Heart left ventricle (tissue), 13 donors: ENCODE data around the gene FNDC11.

ENCODE experiments used
- POLR2A ChIP-seq, 2 donors: fragments of 450-650 bp; IDR thresholded peaks; one replicate each; pipeline ENCODE4 v1.6.1; 2017; ENCODE audit warnings: antibody characterized with exemption in 2 of 2, mild to moderate bottlenecking in 2 of 2, moderate library complexity in 2 of 2
- TF ChIP-seq, protein P1 (sequence below), 12 donors: fragments of 200-600 bp; sonication (generic) in 4 of 12; IDR thresholded peaks; one replicate each; pipeline versions ENCODE4 v1.5.0 to v1.8.0; 2018 to 2022; ENCODE audit warnings: antibody characterized with exemption in 12 of 12, mild to moderate bottlenecking in 5 of 12
- donor health status: ischemic (EF 13 %, LVEDD 7.1; RV severe dilation, severe dysfunction).
- donor health status: DM: no; HTN: yes; CAD: no.
- donor health status: DM: no; HTN: no; CAD: no.
- donor health status: ischemic (EF 25% LVEDD 6.9; RV normal size, moderate dysfunction).
- donor health status: ischemic (EF 25% LVEDD 5.7; RV mildly dilated, moderate dysfunction).
- donor health status: ischemic (EF 35%, LVEDD 5.7; RV mildly dilated, moderate dysfunction).
- donor health status: nonischemic (EF 11% LVEDD 7.7; RV severe dilation, severe dysfunction).
- donor health status: DM: yes; HTN: yes; CAD: no.
- donor health status: PGD.
- donor health status: ischemic (EF 29% LVEDD 5.4; RV normal size, mild dysfunction).
- donor health status: nonischemic (EF 23%, LVEDD 6.1; RV moderate dilation, normal function).

DNA sequence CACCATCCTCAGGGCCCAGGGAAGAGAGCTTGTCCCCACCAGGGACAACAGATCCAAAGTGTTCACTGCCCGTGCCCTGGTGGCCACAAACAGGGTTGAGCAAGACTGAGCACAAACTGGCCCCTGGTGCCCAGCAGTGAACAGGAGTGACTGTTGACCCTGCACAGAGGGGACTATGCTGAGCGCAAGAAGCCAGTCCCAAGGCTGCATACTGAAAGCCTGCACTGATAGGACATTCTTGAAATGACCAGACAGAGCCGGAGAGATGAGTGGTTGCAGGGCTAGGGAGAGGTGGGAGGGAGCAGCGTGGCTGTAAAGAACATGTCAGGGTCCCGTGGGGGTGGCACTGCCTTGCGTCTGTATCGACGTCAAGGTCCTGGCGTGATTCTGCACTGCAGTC is 2.9 kb upstream of the FNDC11 start:
- TF ChIP-seq POLR2A (IDR thresholded peaks at IDR 0.05) = no peak
- TF ChIP-seq, protein P1, sequence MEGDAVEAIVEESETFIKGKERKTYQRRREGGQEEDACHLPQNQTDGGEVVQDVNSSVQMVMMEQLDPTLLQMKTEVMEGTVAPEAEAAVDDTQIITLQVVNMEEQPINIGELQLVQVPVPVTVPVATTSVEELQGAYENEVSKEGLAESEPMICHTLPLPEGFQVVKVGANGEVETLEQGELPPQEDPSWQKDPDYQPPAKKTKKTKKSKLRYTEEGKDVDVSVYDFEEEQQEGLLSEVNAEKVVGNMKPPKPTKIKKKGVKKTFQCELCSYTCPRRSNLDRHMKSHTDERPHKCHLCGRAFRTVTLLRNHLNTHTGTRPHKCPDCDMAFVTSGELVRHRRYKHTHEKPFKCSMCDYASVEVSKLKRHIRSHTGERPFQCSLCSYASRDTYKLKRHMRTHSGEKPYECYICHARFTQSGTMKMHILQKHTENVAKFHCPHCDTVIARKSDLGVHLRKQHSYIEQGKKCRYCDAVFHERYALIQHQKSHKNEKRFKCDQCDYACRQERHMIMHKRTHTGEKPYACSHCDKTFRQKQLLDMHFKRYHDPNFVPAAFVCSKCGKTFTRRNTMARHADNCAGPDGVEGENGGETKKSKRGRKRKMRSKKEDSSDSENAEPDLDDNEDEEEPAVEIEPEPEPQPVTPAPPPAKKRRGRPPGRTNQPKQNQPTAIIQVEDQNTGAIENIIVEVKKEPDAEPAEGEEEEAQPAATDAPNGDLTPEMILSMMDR (IDR thresholded peaks at IDR 0.05) = no peak
